ENCODE measurements around the gene DUSP10.

DNA sequence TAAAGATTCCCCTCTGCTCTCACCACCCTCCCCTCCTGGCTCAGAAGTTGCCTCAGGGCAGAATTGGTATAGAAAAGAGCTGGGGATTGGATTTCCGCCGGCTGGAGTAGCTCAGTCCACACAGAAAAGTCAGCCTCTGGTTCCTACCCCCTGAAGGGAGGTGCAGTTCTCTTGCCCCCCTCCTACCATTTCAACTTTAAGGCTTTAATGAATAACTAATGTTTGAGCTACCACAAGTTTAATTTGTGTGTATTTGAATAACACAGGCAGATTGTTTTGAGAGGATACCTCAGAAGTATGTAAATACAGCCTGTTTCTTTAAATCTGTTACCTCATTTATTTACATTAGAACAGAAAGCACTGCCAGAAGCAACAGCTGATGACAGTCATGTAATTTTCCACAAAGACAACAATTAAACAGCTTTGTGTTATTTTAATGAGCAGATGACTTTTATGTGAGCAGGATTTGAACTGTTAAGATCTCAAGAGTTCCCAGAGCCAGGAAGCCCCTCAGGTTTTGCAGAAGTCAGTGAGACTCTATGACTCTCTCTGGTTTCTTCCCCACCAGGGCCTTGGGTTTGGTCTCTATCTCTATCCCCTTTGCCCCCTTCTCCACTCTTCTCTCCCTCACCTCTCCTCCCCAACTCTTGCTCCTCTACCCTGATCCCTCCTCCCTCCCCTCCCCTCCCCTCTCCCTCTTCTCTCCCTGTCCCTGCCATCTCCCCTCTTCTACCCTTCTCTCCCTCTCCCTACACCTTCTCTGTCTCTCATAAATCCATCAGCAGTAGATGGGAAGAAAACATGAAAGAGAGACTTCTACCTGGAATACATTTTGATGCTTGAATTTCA, 26.3 kb downstream of the DUSP10 start:
- TF ChIP-seq, protein P1, sequence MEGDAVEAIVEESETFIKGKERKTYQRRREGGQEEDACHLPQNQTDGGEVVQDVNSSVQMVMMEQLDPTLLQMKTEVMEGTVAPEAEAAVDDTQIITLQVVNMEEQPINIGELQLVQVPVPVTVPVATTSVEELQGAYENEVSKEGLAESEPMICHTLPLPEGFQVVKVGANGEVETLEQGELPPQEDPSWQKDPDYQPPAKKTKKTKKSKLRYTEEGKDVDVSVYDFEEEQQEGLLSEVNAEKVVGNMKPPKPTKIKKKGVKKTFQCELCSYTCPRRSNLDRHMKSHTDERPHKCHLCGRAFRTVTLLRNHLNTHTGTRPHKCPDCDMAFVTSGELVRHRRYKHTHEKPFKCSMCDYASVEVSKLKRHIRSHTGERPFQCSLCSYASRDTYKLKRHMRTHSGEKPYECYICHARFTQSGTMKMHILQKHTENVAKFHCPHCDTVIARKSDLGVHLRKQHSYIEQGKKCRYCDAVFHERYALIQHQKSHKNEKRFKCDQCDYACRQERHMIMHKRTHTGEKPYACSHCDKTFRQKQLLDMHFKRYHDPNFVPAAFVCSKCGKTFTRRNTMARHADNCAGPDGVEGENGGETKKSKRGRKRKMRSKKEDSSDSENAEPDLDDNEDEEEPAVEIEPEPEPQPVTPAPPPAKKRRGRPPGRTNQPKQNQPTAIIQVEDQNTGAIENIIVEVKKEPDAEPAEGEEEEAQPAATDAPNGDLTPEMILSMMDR (conservative IDR thresholded peaks at IDR 0.05; ENCODE audit: low read length) = no peak
- no peak for TF ChIP-seq EZH2phosphoT487 (IDR thresholded peaks at IDR 0.05; ENCODE audit: borderline replicate concordance)
